Body of pancreas (tissue), 4 donors: Measurements from ENCODE around the gene MSS51. TPM values are rescaled to one million over a fixed set of nuclear protein-coding genes. Genes with fewer than 3 reads are reported as not detected.

Experiments
- ATAC-seq: fragments of 150-250 bp; one replicate; pipeline ENCODE4 v1.9.1; 2016
- DNase-seq, 4 donors: peaks; one replicate each; pipeline ENCODE4 v3.0.0-alpha.2; 2019
- H3K27ac ChIP-seq, 4 donors: fragments of 200-600 bp; sonication (generic); 1 replicate in 3 of 4; 2 replicates in 1 of 4; pipeline versions ENCODE4 v1.5.1 to v1.6.1; 2016 to 2019; ENCODE audit warnings: mild to moderate bottlenecking in 1 of 4, mixed read lengths in 1 of 4, moderate library complexity in 1 of 4
- H3K27me3 ChIP-seq, 2 donors: fragments of 200-600 bp; sonication (generic); one replicate each; pipeline ENCODE4 v1.6.0; 2016; ENCODE audit warnings: mild to moderate bottlenecking in 1 of 2
- H3K36me3 ChIP-seq, 2 donors: fragments of 200-600 bp; sonication (generic); replicated peaks in 1 of 2; 2 replicates each; pipeline ENCODE4 v1.5.1; 2016; ENCODE audit warnings: low read depth in 2 of 2; ENCODE audit not compliant: insufficient read depth in 1 of 2
- H3K4me1 ChIP-seq: fragments of 200-600 bp; sonication (generic); one replicate; pipeline ENCODE4 v1.6.0; 2016
- H3K4me3 ChIP-seq, 2 donors: fragments of 200-600 bp; sonication (generic); 1 replicate in 1 of 2; 2 replicates in 1 of 2; pipeline ENCODE4 v1.5.1; 2016 to 2019
- H3K9me3 ChIP-seq, 3 donors: fragments of 200-600 bp; sonication (generic); 1 replicate in 2 of 3; 2 replicates in 1 of 3; pipeline ENCODE4 v1.5.1; 2016
- POLR2A ChIP-seq, 3 donors: fragments of 450-650 bp; IDR thresholded peaks; one replicate each; pipeline ENCODE4 v1.6.1; 2016; ENCODE audit warnings: antibody characterized with exemption in 3 of 3, mild to moderate bottlenecking in 2 of 3
- WGBS, 2 donors: methylation state at CpG; one replicate each; pipeline ENCODE4 v1.1.5; 2017; 5-methylcytosine and 5-hydroxymethylcytosine counted together
- intact Hi-C: fragments of 100-400 bp; cut with DNase I; formaldehyde crosslinking; loops from one replicate; pipeline ENCODE4 v1.15.1; 2023
- total RNA-seq, 2 donors: library from RNA; depleted of rRNA; stranded (reverse); fragments of >200 nt; gene quantifications; one replicate each; pipeline ENCODE4 v1.1.0, GENCODE V29; 2016
- TF ChIP-seq, protein P1 (sequence below), 7 experiments: fragments of 450-650 bp in 4 of 7; fragments of 200-600 bp in 3 of 7; sonication (generic) in 3 of 7; IDR thresholded peaks; one replicate each; pipeline ENCODE4 v1.5.1; 2016 to 2019; ENCODE audit warnings: antibody characterized with exemption in 7 of 7

The MSS51 gene
- total RNA-seq, 2 donors from 2014 or later: 2.3 to 3.9 TPM

DNA sequence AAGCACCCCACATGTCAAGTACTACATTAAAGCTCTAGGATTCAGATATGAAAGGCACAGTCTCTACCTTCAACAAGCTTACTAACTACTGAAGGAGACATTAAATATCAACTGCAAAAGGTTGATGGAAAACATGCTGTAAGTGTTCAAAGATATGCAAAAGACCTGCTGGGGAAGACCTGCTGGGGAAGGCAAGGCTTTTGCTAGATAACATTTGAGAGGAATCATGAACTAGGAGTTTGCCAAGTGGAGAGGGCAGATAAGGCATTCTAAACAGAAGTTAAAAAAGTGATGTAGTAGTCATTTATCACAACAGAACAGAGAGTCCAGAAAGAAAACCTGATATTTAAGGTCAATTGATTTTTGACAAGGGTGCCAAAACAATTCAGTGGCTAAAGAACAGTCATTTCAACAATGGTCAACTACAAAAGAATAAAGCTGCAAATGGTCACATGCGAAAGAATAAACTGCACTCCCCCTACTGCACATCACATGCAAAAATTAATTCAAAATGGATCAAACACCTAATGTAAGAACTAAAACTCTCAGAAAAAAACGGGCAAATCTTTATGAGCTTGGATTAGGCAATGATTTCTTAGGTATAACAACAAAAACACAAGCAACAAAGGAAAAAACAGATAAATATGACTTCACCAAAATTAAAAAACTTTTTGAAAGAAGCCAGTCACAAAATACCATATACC, 23.0 kb upstream of the MSS51 start:
- DNase-seq (no peak), ATAC-seq (no peak)
- H3K4me1 ChIP-seq: no peaks in the 10 kb centered on the region
- H3K4me3 ChIP-seq: no peak overlapping the region
- 59 to 67% methylated on average over 2 of the region's 2 CpGs for WGBS, 2 donors
- H3K27ac ChIP-seq: no peak overlapping the region
- TF ChIP-seq, protein P1, sequence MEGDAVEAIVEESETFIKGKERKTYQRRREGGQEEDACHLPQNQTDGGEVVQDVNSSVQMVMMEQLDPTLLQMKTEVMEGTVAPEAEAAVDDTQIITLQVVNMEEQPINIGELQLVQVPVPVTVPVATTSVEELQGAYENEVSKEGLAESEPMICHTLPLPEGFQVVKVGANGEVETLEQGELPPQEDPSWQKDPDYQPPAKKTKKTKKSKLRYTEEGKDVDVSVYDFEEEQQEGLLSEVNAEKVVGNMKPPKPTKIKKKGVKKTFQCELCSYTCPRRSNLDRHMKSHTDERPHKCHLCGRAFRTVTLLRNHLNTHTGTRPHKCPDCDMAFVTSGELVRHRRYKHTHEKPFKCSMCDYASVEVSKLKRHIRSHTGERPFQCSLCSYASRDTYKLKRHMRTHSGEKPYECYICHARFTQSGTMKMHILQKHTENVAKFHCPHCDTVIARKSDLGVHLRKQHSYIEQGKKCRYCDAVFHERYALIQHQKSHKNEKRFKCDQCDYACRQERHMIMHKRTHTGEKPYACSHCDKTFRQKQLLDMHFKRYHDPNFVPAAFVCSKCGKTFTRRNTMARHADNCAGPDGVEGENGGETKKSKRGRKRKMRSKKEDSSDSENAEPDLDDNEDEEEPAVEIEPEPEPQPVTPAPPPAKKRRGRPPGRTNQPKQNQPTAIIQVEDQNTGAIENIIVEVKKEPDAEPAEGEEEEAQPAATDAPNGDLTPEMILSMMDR (IDR thresholded peaks at IDR 0.05): no peak
- TF ChIP-seq POLR2A (IDR thresholded peaks at IDR 0.05): no peak
- intact Hi-C loops: no loop called here
- H3K27me3 ChIP-seq: no peaks in the 10 kb centered on the region
- no peaks in the 10 kb centered on the region for H3K9me3 ChIP-seq
- H3K36me3 ChIP-seq: no peaks in the 10 kb centered on the region

DNA sequence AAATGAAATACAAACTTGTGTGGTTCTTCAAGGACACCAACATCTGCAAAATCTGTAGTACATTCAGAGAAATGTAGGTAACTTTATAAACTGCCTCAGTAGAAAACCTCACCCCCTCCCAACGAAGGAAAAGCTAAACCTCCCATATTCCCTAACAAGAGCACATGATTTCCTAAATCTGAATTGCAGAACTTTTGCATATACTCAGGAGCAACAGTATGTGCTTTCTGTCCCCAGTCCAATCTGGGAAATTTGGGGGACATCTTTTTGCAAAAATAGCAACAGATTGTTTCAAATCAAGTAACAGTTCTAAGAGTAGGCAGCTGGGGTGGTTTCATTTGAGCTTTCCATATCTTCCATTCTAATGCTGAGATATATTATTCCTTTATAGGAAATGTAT, 15.8 kb upstream of the MSS51 start:
- no peak for ATAC-seq
- Histone ChIP-seq H3K9me3 (no peaks in the 10 kb centered on the region), H3K27ac (no peak overlapping the region), H3K36me3 (peaks cover 0 to 5% of the 10 kb centered on the region in 2 donors), H3K27me3 (no peaks in the 10 kb centered on the region), H3K4me3 (no peak overlapping the region), H3K4me1 (no peaks in the 10 kb centered on the region)
- no peak for DNase-seq
- 70 to 83% methylated on average over 1 of the region's 1 CpG for WGBS, 2 donors
- intact Hi-C loops: no loop called here
- no peak for TF ChIP-seq POLR2A (IDR thresholded peaks at IDR 0.05)
- TF ChIP-seq, protein P1 (IDR thresholded peaks at IDR 0.05): no peak

DNA sequence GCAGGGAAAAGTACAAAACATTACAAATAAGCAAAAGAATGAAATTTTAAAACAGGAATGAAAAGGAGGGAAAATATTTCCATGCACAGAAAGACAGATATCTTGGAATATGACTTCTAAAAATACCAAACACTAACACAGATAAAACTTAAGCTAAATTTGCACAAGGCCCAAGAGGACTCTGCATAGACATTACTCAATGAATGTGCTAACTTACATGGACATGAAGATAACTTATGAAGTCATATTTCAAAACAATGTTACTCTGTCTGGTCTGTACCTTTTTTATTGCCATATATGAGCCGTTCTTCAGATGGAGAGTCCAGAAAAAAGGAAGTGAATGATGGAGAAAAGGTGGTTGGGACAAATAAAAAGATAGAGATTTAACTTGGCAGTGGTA, 15.0 kb upstream of the MSS51 start:
- H3K4me3 ChIP-seq: no peak overlapping the region
- no peaks in the 10 kb centered on the region for H3K27me3 ChIP-seq
- TF ChIP-seq, protein P1 (IDR thresholded peaks at IDR 0.05): no peak
- no peak for TF ChIP-seq POLR2A (IDR thresholded peaks at IDR 0.05)
- no peak overlapping the region for H3K27ac ChIP-seq
- 86 to 89% methylated on average over 1 of the region's 1 CpG for WGBS, 2 donors
- intact Hi-C loops: no loop called here
- H3K9me3 ChIP-seq: no peaks in the 10 kb centered on the region
- no peaks in the 10 kb centered on the region for H3K4me1 ChIP-seq
- ATAC-seq (no peak), DNase-seq (no peak)
- peaks cover 0 to 5% of the 10 kb centered on the region in 2 donors for H3K36me3 ChIP-seq

DNA sequence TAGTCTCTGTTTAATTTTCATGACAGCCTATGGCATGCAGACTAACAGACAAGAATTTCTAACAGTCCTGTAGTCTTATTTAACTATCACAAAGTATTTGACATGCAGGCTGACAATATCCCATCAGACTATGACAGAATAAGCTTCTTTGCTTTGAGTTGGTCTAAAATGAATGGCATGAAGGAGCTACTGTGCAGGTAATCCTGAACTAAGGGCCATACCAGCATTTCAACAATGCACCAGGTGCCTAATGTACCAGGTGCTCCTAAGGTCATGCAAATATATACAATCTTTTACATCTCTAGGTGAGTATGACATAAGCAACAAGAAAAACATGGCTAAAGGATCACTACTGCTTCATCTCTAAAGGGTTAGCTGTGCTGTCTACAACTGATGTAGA, 13.6 kb upstream of the MSS51 start:
- Histone ChIP-seq H3K36me3 (peaks cover 0 to 5% of the 10 kb centered on the region in 2 donors), H3K27ac (no peak overlapping the region), H3K4me3 (no peak overlapping the region), H3K9me3 (no peaks in the 10 kb centered on the region), H3K4me1 (no peaks in the 10 kb centered on the region), H3K27me3 (no peaks in the 10 kb centered on the region)
- no peak for DNase-seq
- TF ChIP-seq, protein P1 (IDR thresholded peaks at IDR 0.05): no peak
- no peak for TF ChIP-seq POLR2A (IDR thresholded peaks at IDR 0.05)
- ATAC-seq: no peak
- intact Hi-C loops: no loop called here

DNA sequence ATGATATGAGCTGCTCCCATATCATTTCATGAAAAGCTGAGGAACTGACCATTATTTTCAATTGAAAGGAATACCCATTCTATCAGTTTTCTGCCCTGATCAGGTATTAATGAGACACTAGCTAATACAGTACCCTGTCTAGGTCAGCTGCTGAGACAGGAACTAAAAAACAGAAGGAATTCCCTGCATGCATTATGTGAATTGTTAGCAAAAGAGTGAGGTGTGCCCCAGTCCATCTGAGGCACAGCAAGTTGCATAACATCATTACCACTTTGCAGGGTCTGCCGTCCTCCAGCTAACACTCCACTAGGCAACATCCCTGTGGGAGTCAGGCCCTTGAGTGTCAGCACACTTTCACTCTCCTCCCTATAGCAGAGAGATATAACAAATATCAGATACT, 11.1 kb upstream of the MSS51 start:
- DNase-seq (no peak), ATAC-seq (no peak)

More for the DNA sequence above, 11.1 kb upstream of the MSS51 start:
- H3K4me1 ChIP-seq: no peaks in the 10 kb centered on the region
- no peak overlapping the region for H3K27ac ChIP-seq
- peaks cover 0 to 5% of the 10 kb centered on the region in 2 donors for H3K36me3 ChIP-seq
- intact Hi-C loops: no loop called here
- no peaks in the 10 kb centered on the region for H3K27me3 ChIP-seq
- TF ChIP-seq POLR2A (IDR thresholded peaks at IDR 0.05): no peak
- TF ChIP-seq, protein P1 (IDR thresholded peaks at IDR 0.05): no peak
- no peak overlapping the region for H3K4me3 ChIP-seq
- H3K9me3 ChIP-seq: no peaks in the 10 kb centered on the region
- 80 to 89% methylated on average over 1 of the region's 1 CpG for WGBS, 2 donors
